IMR-90 (cell line): ENCODE measurements around the gene GLYAT. TPM values are rescaled to one million over a fixed set of nuclear protein-coding genes. Genes with fewer than 3 reads are reported as not detected.

Experiments
- ATAC-seq: fragments of 200-7000 bp; cut with Tn5 transposase; 2 replicates; pipeline ENCODE4 v1.9.1; 2020; ENCODE audit warnings: low read depth, mild to moderate bottlenecking, moderate library complexity
- BruUV-seq: library from RNA; stranded (reverse); fragments of 400-500 nt; replicated peaks from 2 replicates; lab custom pipeline; 2021; lab: Mats Ljungman, UMichigan
- CTCF ChIA-PET: fragments of 300-600 bp; formaldehyde crosslinking; extraction: SDS; loops from one replicate; lab custom pipeline; 2021; ENCODE audit warnings: antibody characterized with exemption; lab: Yijun Ruan, JAX
- POLR2A ChIA-PET: fragments of 300-600 bp; sonication (Branson Sonifier 250); formaldehyde crosslinking; loops from one replicate; lab custom pipeline; 2022; ENCODE audit warnings: antibody characterized with exemption; ENCODE audit not compliant: unreplicated experiment; lab: Charles Lee
- DNase-seq: peaks from one replicate; pipeline ENCODE4 v3.0.0; 2013
- H2AFZ ChIP-seq: replicated peaks from 2 replicates; pipeline ENCODE3; 2013; ENCODE audit warnings: low read length, mild to moderate bottlenecking; ENCODE audit not compliant: poor library complexity
- H2AK5ac ChIP-seq: 2 replicates; pipeline ENCODE4 v1.6.1; 2013; ENCODE audit warnings: low read depth, low read length, inconsistent platforms
- H2AK9ac ChIP-seq: replicated peaks from 2 replicates; pipeline ENCODE3; 2013; ENCODE audit warnings: mild to moderate bottlenecking, low read depth, low read length, moderate library complexity; ENCODE audit not compliant: poor library complexity
- H2BK120ac ChIP-seq: 2 replicates; pipeline ENCODE4 v1.6.1; 2013; ENCODE audit warnings: low read depth, low read length, inconsistent platforms
- H2BK15ac ChIP-seq: 3 replicates; pipeline ENCODE4 v1.6.1; 2013; ENCODE audit warnings: low read depth, low read length, inconsistent platforms
- H2BK20ac ChIP-seq: 2 replicates; pipeline ENCODE4 v1.6.1; 2013; ENCODE audit warnings: low read depth, mild to moderate bottlenecking, inconsistent platforms, low read length, moderate library complexity
- H2BK5ac ChIP-seq: 2 replicates; pipeline ENCODE4 v1.6.1; 2013; ENCODE audit warnings: mild to moderate bottlenecking, low read depth, low read length, inconsistent platforms; ENCODE audit not compliant: poor library complexity, severe bottlenecking
- H3K14ac ChIP-seq: replicated peaks from 2 replicates; pipeline ENCODE4 v1.6.1; 2013; ENCODE audit warnings: low read depth, low read length, inconsistent platforms
- H3K18ac ChIP-seq: 2 replicates; pipeline ENCODE4 v1.6.1; 2013; ENCODE audit warnings: low read depth, low read length, control low read depth
- H3K23ac ChIP-seq: 2 replicates; pipeline ENCODE4 v1.6.1; 2013; ENCODE audit warnings: low read depth, low read length, inconsistent platforms
- H3K27ac ChIP-seq: 2 replicates; pipeline ENCODE4 v1.5.1; 2013; ENCODE audit warnings: mild to moderate bottlenecking, control low read depth, low read length; ENCODE audit not compliant: insufficient read depth
- H3K27me3 ChIP-seq: 2 replicates; pipeline ENCODE4 v1.6.1; 2013; ENCODE audit warnings: low read length; ENCODE audit not compliant: control insufficient read depth, insufficient read depth
- H3K36me3 ChIP-seq: 2 replicates; pipeline ENCODE4 v1.6.1; 2013; ENCODE audit warnings: low read length, mixed read lengths; ENCODE audit not compliant: control insufficient read depth, insufficient read depth
- H3K4ac ChIP-seq: 2 replicates; pipeline ENCODE4 v1.6.1; 2013; ENCODE audit warnings: low read depth, low read length, inconsistent platforms
- H3K4me1 ChIP-seq: 2 replicates; pipeline ENCODE4 v1.6.1; 2013; ENCODE audit warnings: low read length, mixed read lengths; ENCODE audit not compliant: control insufficient read depth, insufficient read depth
- H3K4me2 ChIP-seq: 2 replicates; pipeline ENCODE4 v1.6.1; 2013; ENCODE audit warnings: low read depth, mild to moderate bottlenecking, control low read depth, low read length, moderate library complexity
- H3K4me3 ChIP-seq: 2 replicates; pipeline ENCODE4 v1.5.1; 2013; ENCODE audit warnings: low read depth, mild to moderate bottlenecking, control low read depth, low read length, moderate library complexity; ENCODE audit not compliant: insufficient read depth
- H3K56ac ChIP-seq: 2 replicates; pipeline ENCODE4 v1.6.1; 2013; ENCODE audit warnings: low read length, inconsistent platforms; ENCODE audit not compliant: insufficient read depth; ENCODE audit errors: extremely low read depth
- H3K79me1 ChIP-seq, 2 experiments: 2 replicates each; pipeline ENCODE4 v1.6.1; 2013; ENCODE audit warnings: low read length in 2 of 2, inconsistent platforms in 1 of 2, low read depth in 1 of 2
- H3K9ac ChIP-seq: 2 replicates; pipeline ENCODE4 v1.6.1; 2013; ENCODE audit warnings: low read depth, low read length, control low read depth
- H3K9me1 ChIP-seq: 2 replicates; pipeline ENCODE4 v1.6.1; 2013; ENCODE audit warnings: low read length, inconsistent platforms; ENCODE audit not compliant: insufficient read depth
- H3K9me3 ChIP-seq: 2 replicates; pipeline ENCODE4 v1.6.1; 2013; ENCODE audit warnings: low read length; ENCODE audit not compliant: control insufficient read depth, insufficient read depth
- H4K20me1 ChIP-seq: 2 replicates; pipeline ENCODE4 v1.6.1; 2013; ENCODE audit warnings: low read length, inconsistent platforms; ENCODE audit not compliant: insufficient read depth
- H4K5ac ChIP-seq: 2 replicates; pipeline ENCODE4 v1.6.1; 2013; ENCODE audit warnings: mild to moderate bottlenecking, low read depth, low read length, control low read depth
- H4K8ac ChIP-seq, 2 experiments: 2 replicates each; pipeline ENCODE4 v1.6.1; 2013; ENCODE audit warnings: low read depth in 2 of 2, low read length in 2 of 2, control low read depth in 1 of 2, inconsistent platforms in 1 of 2
- H4K91ac ChIP-seq: 2 replicates; pipeline ENCODE4 v1.6.1; 2013; ENCODE audit warnings: low read depth, low read length, inconsistent platforms; ENCODE audit not compliant: insufficient read depth
- BHLHE40 ChIP-seq: fragments of 150-350 bp; IDR thresholded peaks from 2 replicates; pipeline ENCODE4 v1.6.1; 2016; ENCODE audit warnings: mild to moderate bottlenecking, low read depth, low read length
- CEBPB ChIP-seq: IDR thresholded peaks from 2 replicates; pipeline ENCODE4 v1.6.1; 2012; ENCODE audit warnings: low read depth, low read length, improper control_type of control experiment
- CHD1 ChIP-seq: IDR thresholded peaks from 2 replicates; pipeline ENCODE4 v1.6.1; 2012; ENCODE audit warnings: low read depth, low read length, improper control_type of control experiment
- FOS ChIP-seq: fragments of 150-350 bp; IDR thresholded peaks from 2 replicates; pipeline ENCODE4 v1.6.1; 2016; ENCODE audit warnings: low read depth, low read length
- MAFK ChIP-seq: IDR thresholded peaks from 2 replicates; pipeline ENCODE4 v1.6.1; 2012; ENCODE audit warnings: low read depth, low read length, improper control_type of control experiment
- MAZ ChIP-seq: IDR thresholded peaks from 2 replicates; pipeline ENCODE4 v1.6.1; 2012; ENCODE audit warnings: low read depth, mild to moderate bottlenecking, low read length, improper control_type of control experiment, moderate library complexity, borderline replicate concordance
- NFE2L2 ChIP-seq: fragments of 150-350 bp; IDR thresholded peaks from 2 replicates; pipeline ENCODE4 v1.6.1; 2016; ENCODE audit warnings: low read depth, mild to moderate bottlenecking, low read length
- POLR2A ChIP-seq: IDR thresholded peaks from 2 replicates; pipeline ENCODE4 v1.6.1; 2012; ENCODE audit warnings: mild to moderate bottlenecking, low read depth, low read length
- RAD21 ChIP-seq: IDR thresholded peaks from 2 replicates; pipeline ENCODE4 v1.6.1; 2012; ENCODE audit warnings: low read length, improper control_type of control experiment
- RFX5 ChIP-seq: IDR thresholded peaks from 2 replicates; pipeline ENCODE4 v1.8.0; 2012; ENCODE audit warnings: low read depth, mild to moderate bottlenecking, low read length, moderate library complexity
- SMC3 ChIP-seq: fragments of 150-350 bp; IDR thresholded peaks from 2 replicates; pipeline ENCODE4 v1.6.1; 2016; ENCODE audit warnings: low read depth, mild to moderate bottlenecking, antibody characterized with exemption, low read length, moderate library complexity
- USF2 ChIP-seq: fragments of 150-350 bp; IDR thresholded peaks from 2 replicates; pipeline ENCODE4 v1.6.1; 2017; ENCODE audit warnings: mild to moderate bottlenecking, antibody characterized with exemption, low read length, low read depth
- WGBS, 2 experiments: methylation state at CpG; one replicate each; pipeline versions ENCODE4 v1.1.5 to v1.1.7; 2013; ENCODE audit warnings: missing lambda C conversion rate in 2 of 2; ENCODE audit not compliant: insufficient read length in 1 of 2; ENCODE audit errors: extremely low coverage in 2 of 2; 5-methylcytosine and 5-hydroxymethylcytosine counted together
- dilution Hi-C: fragments of 300-500 bp; cut with HindIII; formaldehyde crosslinking; loops from one replicate; pipeline ENCODE4 v1.14.3; 2018; ENCODE audit warnings: low sequenced_read_pairs; ENCODE audit not compliant: unreplicated experiment
- in situ Hi-C: fragments of 300-500 bp; cut with MboI; formaldehyde crosslinking; loops from 3 replicates; pipeline ENCODE4 v1.14.3; 2019; ENCODE audit warnings: low sequenced_read_pairs, inconsistent platforms, mixed read lengths
- intact Hi-C: fragments of 100-400 bp; cut with micrococcal nuclease; formaldehyde crosslinking; loops from 2 replicates; pipeline ENCODE4 v1.10.0; 2022
- polyA plus RNA-seq, 3 experiments: library from polyadenylated mRNA; depleted of rRNA; stranded (reverse); fragments of >200 nt; gene quantifications; 2 replicates each; pipeline ENCODE4 v1.2.3, GENCODE V29; 2012; ENCODE audit warnings: low replicate concordance in 1 of 3
- total RNA-seq: library from RNA; depleted of rRNA; stranded (reverse); fragments of >200 nt; gene quantifications from 2 replicates; pipeline ENCODE4 v1.2.3, GENCODE V29; 2012
- TF ChIP-seq, protein P1 (sequence below): conservative IDR thresholded peaks from 2 replicates; pipeline ENCODE4 v1.5.1; 2012; ENCODE audit warnings: mild to moderate bottlenecking, low read depth, low read length, improper control_type of control experiment
- TF ChIP-seq, protein P2 (sequence below): fragments of 150-350 bp; IDR thresholded peaks from 2 replicates; pipeline ENCODE4 v1.6.1; 2016; ENCODE audit warnings: low read depth, mild to moderate bottlenecking, low read length, moderate library complexity, borderline replicate concordance

Gene GLYAT
- total and polyA plus RNA-seq, 2 of the 4 experiments (the other 2 are of a cell fraction), result not detected

DNA sequence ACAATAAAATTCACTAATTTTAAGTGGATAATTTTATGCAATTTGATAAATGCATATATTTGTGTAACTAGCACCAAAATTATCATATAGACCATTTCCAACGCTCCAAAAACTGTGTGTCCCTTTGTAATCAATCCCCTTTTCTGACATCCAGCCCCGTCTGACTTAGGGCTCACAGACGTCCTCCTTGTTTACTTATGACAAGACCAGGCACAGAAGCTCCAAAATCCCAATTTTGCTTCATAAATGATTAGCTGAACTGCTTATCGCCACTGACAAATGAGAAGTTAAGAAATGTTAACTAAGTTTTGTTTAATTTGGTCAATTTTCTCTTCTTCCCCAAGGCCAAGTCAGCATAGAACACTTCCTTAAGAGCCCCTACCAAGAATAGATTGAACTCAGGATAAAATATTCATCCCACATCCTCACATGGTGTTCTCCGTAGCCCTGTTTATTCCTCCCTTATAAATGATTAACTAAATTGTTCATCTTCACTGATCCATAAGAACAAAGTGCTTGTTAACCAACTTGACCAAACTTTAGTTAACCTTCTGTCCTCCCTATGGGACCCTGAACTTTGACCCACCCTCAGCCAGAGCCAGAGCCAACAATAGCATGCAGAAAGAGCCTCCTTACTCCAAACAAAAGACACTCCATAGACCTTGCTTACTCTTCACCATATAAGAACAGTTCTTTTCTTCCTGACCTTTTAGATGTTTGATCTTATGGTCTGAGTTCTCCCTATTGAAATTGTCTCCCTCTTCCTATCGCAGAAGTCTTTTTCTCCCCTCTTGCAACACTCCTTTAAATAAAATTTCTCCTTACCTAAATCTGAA is 30.8 kb upstream of the GLYAT start:
- Histone ChIP-seq H4K8ac (no peak overlapping the region), H4K5ac (no peak overlapping the region), H3K9me3 (no peaks in the 10 kb centered on the region), H3K4ac (no peak overlapping the region), H3K23ac (no peak overlapping the region), H3K18ac (no peak overlapping the region), H2BK5ac (no peak overlapping the region), H2AFZ (no peak overlapping the region), H3K56ac (no peak overlapping the region), H3K79me1 (no peaks in the 10 kb centered on the region), H3K4me3 (no peak overlapping the region), H3K4me2 (no peak overlapping the region), H2BK120ac (no peak overlapping the region), H4K20me1 (no peaks in the 10 kb centered on the region), H3K27ac (no peak overlapping the region), H3K9ac (no peak overlapping the region), H2BK15ac (no peak overlapping the region), H2BK20ac (no peak overlapping the region), H4K91ac (no peak overlapping the region), H2AK9ac (no peak overlapping the region), H3K9me1 (no peaks in the 10 kb centered on the region), H3K36me3 (no peaks in the 10 kb centered on the region), H3K14ac (no peak overlapping the region), H3K4me1 (no peaks in the 10 kb centered on the region), H2AK5ac (no peak overlapping the region), H3K27me3 (no peaks in the 10 kb centered on the region)
- ChIA-PET POLR2A (no interaction called here), CTCF (no interaction called here)
- BruUV-seq, result no TSS peak
- no peak for ATAC-seq
- intact Hi-C loops (no loop called here), dilution Hi-C loops (no loop called here), in situ Hi-C loops (no loop called here)
- WGBS, 2 experiments, result no CpG with 5 or more reads among the region's 6 CpGs
- no peak for DNase-seq
- TF ChIP-seq POLR2A, result no peak
- no peak for TF ChIP-seq SMC3
- TF ChIP-seq CEBPB, result no peak
- TF ChIP-seq, protein P1, sequence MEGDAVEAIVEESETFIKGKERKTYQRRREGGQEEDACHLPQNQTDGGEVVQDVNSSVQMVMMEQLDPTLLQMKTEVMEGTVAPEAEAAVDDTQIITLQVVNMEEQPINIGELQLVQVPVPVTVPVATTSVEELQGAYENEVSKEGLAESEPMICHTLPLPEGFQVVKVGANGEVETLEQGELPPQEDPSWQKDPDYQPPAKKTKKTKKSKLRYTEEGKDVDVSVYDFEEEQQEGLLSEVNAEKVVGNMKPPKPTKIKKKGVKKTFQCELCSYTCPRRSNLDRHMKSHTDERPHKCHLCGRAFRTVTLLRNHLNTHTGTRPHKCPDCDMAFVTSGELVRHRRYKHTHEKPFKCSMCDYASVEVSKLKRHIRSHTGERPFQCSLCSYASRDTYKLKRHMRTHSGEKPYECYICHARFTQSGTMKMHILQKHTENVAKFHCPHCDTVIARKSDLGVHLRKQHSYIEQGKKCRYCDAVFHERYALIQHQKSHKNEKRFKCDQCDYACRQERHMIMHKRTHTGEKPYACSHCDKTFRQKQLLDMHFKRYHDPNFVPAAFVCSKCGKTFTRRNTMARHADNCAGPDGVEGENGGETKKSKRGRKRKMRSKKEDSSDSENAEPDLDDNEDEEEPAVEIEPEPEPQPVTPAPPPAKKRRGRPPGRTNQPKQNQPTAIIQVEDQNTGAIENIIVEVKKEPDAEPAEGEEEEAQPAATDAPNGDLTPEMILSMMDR, result no peak
- no peak for TF ChIP-seq USF2
- no peak for TF ChIP-seq NFE2L2
- no peak for TF ChIP-seq MAZ
- TF ChIP-seq BHLHE40, result no peak
- no peak for TF ChIP-seq MAFK
- TF ChIP-seq, protein P2, sequence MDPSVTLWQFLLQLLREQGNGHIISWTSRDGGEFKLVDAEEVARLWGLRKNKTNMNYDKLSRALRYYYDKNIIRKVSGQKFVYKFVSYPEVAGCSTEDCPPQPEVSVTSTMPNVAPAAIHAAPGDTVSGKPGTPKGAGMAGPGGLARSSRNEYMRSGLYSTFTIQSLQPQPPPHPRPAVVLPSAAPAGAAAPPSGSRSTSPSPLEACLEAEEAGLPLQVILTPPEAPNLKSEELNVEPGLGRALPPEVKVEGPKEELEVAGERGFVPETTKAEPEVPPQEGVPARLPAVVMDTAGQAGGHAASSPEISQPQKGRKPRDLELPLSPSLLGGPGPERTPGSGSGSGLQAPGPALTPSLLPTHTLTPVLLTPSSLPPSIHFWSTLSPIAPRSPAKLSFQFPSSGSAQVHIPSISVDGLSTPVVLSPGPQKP, result no peak
- no peak for TF ChIP-seq RFX5
- no peak for TF ChIP-seq CHD1
- TF ChIP-seq RAD21, result no peak
- TF ChIP-seq FOS, result no peak
